ENCODE results near the gene KCNRG.

DNA sequence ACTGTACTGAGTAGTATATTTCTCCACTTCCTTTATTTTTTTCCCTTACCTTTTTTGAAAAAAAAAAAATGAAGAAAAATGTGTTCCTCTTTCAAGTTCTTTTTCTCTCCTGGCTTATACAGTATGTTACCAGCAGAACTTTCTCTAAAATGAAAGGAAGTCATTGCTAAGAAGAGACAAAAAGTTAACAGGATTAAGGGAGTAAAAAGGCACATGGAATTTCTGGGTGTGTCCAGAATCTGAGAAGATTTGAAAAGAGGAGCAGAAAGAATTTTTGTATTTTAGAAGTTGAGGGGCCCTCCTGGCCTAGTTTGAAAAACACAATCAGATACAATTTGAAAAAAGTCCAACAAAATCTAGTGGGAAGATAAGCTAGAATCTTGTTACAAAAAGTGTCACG, 39.4 kb upstream of the KCNRG start:
- TF ChIP-seq, protein P1, sequence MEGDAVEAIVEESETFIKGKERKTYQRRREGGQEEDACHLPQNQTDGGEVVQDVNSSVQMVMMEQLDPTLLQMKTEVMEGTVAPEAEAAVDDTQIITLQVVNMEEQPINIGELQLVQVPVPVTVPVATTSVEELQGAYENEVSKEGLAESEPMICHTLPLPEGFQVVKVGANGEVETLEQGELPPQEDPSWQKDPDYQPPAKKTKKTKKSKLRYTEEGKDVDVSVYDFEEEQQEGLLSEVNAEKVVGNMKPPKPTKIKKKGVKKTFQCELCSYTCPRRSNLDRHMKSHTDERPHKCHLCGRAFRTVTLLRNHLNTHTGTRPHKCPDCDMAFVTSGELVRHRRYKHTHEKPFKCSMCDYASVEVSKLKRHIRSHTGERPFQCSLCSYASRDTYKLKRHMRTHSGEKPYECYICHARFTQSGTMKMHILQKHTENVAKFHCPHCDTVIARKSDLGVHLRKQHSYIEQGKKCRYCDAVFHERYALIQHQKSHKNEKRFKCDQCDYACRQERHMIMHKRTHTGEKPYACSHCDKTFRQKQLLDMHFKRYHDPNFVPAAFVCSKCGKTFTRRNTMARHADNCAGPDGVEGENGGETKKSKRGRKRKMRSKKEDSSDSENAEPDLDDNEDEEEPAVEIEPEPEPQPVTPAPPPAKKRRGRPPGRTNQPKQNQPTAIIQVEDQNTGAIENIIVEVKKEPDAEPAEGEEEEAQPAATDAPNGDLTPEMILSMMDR (IDR thresholded peaks at IDR 0.05) = no peak
- TF ChIP-seq POLR2A (IDR thresholded peaks at IDR 0.05) (no peak), POLR2AphosphoS5 (IDR thresholded peaks at IDR 0.05; ENCODE audit: insufficient read depth in 1 of 2, low read depth in 1 of 2) (no peak)
